ENCODE data around the gene LIN9.

GRCh38 chr1:226314055-226314454 is 5.1 kb upstream of the LIN9 start:
- TF ChIP-seq CEBPB (IDR thresholded peaks at IDR 0.05) (no peak), RAD21 (IDR thresholded peaks at IDR 0.05; ENCODE audit: low read depth) (no peak), NFIC (IDR thresholded peaks at IDR 0.05) (no peak), YY1 (IDR thresholded peaks at IDR 0.05; ENCODE audit: low read depth) (no peak)
